Esophagus muscularis mucosa (tissue), 4 donors: Measurements from ENCODE around the gene ADGRB2.

Source experiments
- CTCF ChIP-seq, 3 experiments: fragments of 200-600 bp in 2 of 3; fragments of 450-650 bp in 1 of 3; sonication (generic) in 2 of 3; IDR thresholded peaks; one replicate each; pipeline ENCODE4 v1.5.1; 2017 to 2019; ENCODE audit warnings: antibody characterized with exemption in 3 of 3, mild to moderate bottlenecking in 2 of 3, moderate library complexity in 1 of 3
- EP300 ChIP-seq: sonication (generic); formaldehyde crosslinking; IDR thresholded peaks from one replicate; pipeline ENCODE4 v1.6.1; 2017; ENCODE audit warnings: antibody characterized with exemption
- POLR2A ChIP-seq: fragments of 450-650 bp; IDR thresholded peaks from one replicate; pipeline ENCODE4 v1.6.1; 2017; ENCODE audit warnings: antibody characterized with exemption, moderate library complexity, mild to moderate bottlenecking, low read depth

- TF ChIP-seq CTCF (IDR thresholded peaks at IDR 0.05) (no peak), EP300 (no peak), POLR2A (no peak)
These were observed 57.6 kb downstream of the ADGRB2 start for GRCh38 chr1:31706384-31707058.
